PC-3 (cell line): ENCODE results near the gene KDM5B.

Experiments
- EZH2 ChIP-seq: fragments of 300-600 bp; sonication (generic); IDR thresholded peaks from one replicate; pipeline ENCODE4 v1.6.1; 2017; ENCODE audit warnings: antibody characterized with exemption, mild to moderate bottlenecking, low read length; ENCODE audit not compliant: unreplicated experiment
- EZH2phosphoT487 ChIP-seq: fragments of 300-600 bp; sonication (generic); IDR thresholded peaks from 2 replicates; pipeline ENCODE4 v1.6.1; 2018; ENCODE audit warnings: mild to moderate bottlenecking, antibody characterized with exemption, low read length, borderline replicate concordance
- TF ChIP-seq, protein P1 (sequence below): fragments of 300-600 bp; sonication (generic); conservative IDR thresholded peaks from 2 replicates; pipeline ENCODE4 v1.5.1; 2017; ENCODE audit warnings: antibody characterized with exemption, low read depth, mild to moderate bottlenecking, low read length

DNA sequence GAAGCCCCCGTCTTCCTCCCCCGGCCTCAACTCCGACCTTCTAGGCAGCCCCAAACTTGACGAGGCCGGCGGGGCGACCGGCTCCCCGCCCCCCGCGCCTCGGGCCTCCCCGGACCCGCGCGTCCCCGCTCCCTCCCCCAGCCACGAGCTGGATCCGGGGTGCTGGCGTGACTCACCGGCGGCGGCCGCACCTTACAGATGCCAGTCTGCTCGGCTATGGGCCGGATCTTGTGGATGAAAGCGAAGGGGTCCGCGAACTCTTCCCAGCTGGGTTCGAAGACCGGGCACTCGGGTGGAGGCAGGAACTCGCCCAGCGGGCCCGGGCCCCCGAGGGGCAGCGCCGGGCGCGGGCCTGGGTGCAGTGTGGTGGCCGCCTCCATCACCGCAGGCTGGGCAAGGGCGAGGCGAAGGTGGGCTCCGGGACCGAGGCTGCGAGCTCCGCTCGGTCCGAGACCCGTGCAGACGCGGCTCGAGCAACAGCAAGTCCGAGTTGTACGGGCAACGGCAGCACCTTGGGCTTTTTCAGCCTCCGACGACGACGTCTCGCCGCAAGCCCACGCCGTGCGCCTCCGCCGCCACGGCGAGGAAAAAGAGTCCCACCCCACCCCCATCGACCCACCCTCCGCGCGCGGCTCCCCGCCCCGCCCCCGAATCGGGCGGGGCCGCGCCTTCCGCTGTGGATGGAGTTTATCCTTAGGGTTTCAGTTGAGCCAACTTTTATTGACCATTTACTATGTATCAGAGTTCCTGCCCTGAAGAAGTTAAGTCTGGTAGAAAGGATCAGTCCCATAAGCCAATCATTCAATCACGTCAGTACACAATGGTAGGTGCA, at the start of gene KDM5B:
- TF ChIP-seq, protein P1, sequence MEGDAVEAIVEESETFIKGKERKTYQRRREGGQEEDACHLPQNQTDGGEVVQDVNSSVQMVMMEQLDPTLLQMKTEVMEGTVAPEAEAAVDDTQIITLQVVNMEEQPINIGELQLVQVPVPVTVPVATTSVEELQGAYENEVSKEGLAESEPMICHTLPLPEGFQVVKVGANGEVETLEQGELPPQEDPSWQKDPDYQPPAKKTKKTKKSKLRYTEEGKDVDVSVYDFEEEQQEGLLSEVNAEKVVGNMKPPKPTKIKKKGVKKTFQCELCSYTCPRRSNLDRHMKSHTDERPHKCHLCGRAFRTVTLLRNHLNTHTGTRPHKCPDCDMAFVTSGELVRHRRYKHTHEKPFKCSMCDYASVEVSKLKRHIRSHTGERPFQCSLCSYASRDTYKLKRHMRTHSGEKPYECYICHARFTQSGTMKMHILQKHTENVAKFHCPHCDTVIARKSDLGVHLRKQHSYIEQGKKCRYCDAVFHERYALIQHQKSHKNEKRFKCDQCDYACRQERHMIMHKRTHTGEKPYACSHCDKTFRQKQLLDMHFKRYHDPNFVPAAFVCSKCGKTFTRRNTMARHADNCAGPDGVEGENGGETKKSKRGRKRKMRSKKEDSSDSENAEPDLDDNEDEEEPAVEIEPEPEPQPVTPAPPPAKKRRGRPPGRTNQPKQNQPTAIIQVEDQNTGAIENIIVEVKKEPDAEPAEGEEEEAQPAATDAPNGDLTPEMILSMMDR = no peak
- TF ChIP-seq EZH2phosphoT487 (no peak), EZH2 (no peak)
